Measurements from ENCODE around the gene RAB7A. TPM values are rescaled to one million over a fixed set of nuclear protein-coding genes. Genes with fewer than 3 reads are reported as not detected.
A peak's percentile ranks its signal among the peaks of the same experiment; 100 is the strongest.

The RAB7A gene
- total RNA-seq, 1 experiment from 2014 or later = 155 TPM

DNA sequence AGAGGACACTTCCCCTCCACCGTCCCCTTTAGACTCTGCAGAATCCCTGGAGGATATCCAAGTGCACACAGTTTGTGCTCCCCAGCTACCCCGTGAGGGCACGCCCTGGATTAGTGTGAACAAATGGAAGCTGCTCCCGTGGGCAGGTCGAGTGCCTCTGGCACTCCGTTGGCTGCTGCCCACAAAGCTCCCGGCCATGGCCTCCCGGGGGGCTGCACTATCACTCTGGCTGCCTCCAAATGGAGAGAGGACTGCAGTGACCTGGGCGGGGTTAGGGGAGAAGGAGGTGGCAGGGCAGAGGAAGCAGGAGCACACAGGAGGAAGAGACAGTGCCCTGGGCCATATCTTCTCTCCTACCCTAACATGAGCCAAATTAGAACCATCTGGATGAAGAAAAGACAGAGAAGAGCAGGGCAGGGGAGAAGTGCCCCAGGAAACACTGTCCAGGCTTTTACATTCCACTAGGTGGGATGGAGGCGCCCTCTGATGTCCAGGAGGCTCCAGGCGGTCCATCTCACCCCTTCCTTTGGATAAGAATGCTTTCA is 124.0 kb downstream of the RAB7A start:
- Mint-ChIP-seq H3K4me1 (peaks cover 20 to 23% of the 10 kb centered on the region in 2 experiments), H3K27ac (no peak overlapping the region), H3K27me3 (ENCODE audit: low read depth) (no peaks in the 10 kb centered on the region), H3K36me3 (ENCODE audit: insufficient read depth in 1 of 3, low read depth in 3 of 3) (peaks cover 7 to 10% (median 7%) of the 10 kb centered on the region in 3 experiments; a peak in 6 of 7 replicates), H3K4me3 (no peak overlapping the region), H3K9me3 (peaks cover 18 to 23% of the 10 kb centered on the region in 2 experiments)
- Histone ChIP-seq H3K4ac (ENCODE audit: low read depth, low read length) (no peak overlapping the region), H3K27ac (ENCODE audit: insufficient read length, low read depth, low read length) (no peak overlapping the region), H3K9me3 (ENCODE audit: control insufficient read depth, low read depth, low read length) (peaks cover 7% of the 10 kb centered on the region), H3K4me2 (ENCODE audit: insufficient read depth, insufficient read length, low read length) (no peak overlapping the region), H4K8ac (replicated peaks; ENCODE audit: insufficient read length, low read depth, low read length) (no peak overlapping the region), H3K14ac (ENCODE audit: insufficient read depth, low read length) (no peak overlapping the region), H2BK120ac (ENCODE audit: low read depth, low read length, poor library complexity, severe bottlenecking) (no peak overlapping the region), H3K23me2 (ENCODE audit: insufficient read length, low read depth, low read length, poor library complexity, severe bottlenecking) (peaks cover 6% of the 10 kb centered on the region), H4K20me1 (ENCODE audit: control insufficient read depth, insufficient read depth, insufficient read length) (no peaks in the 10 kb centered on the region), H2BK15ac (ENCODE audit: low read depth, low read length) (no peak overlapping the region), H3K79me1 (ENCODE audit: insufficient read depth, low read depth, low read length, poor library complexity, severe bottlenecking) (no peaks in the 10 kb centered on the region), H3K23ac (ENCODE audit: insufficient read length, low read depth, low read length) (no peak overlapping the region), H2BK20ac (ENCODE audit: low read depth, low read length, poor library complexity, severe bottlenecking) (no peak overlapping the region), H4K5ac (ENCODE audit: insufficient read length, low read depth, low read length) (no peak overlapping the region), H3K27me3 (ENCODE audit: insufficient read depth, low read length) (no peaks in the 10 kb centered on the region), H4K91ac (ENCODE audit: insufficient read length, low read depth, low read length) (no peak overlapping the region), H3K79me2 (ENCODE audit: insufficient read depth, low read length) (no peaks in the 10 kb centered on the region), H3K4me1 (ENCODE audit: insufficient read depth, low read length) (no peaks in the 10 kb centered on the region), H3K18ac (ENCODE audit: insufficient read length, low read depth, low read length) (no peak overlapping the region), H3T11ph (ENCODE audit: low read length) (no peak overlapping the region), H3K9ac (ENCODE audit: extremely low read depth, insufficient read length, low read length) (no peak overlapping the region), H2AFZ (ENCODE audit: low read length) (no peak overlapping the region), H2BK5ac (ENCODE audit: insufficient read length, low read length) (no peak overlapping the region), H2AK5ac (ENCODE audit: insufficient read length, low read length) (no peak overlapping the region), H2BK12ac (ENCODE audit: insufficient read length, low read depth, low read length) (no peak overlapping the region), H3K56ac (ENCODE audit: insufficient read length, low read depth, low read length) (no peak overlapping the region)
- WGBS (ENCODE audit: extremely low coverage, insufficient read length, low lambda C conversion rate) = no CpG with 5 or more reads among the region's 11 CpGs
- no peak for DNase-seq
- peak; percentile 44; the same call in 1 of the 3 replicates for TF ChIP-seq CTCF (conservative IDR thresholded peaks at IDR 0.05)

Measured in H9 (cell line).